ENCODE data around the gene ZPBP.

- TF ChIP-seq CTCF (conservative IDR thresholded peaks at IDR 0.05) (no peak), EZH2 (IDR thresholded peaks at IDR 0.05; ENCODE audit: low read depth) (no peak)
These were observed 198.5 kb downstream of the ZPBP start for GRCh38 chr7:49894543-49894942.

All from PC-9 (cell line).